ENCODE measurements around the gene BEST4.
"Not testable (repeated sequence)": the region's sequence is repeated elsewhere in the genome, so short reads cannot be mapped to it uniquely, and the experiment has no call there.

BEST4 gene

GRCh38 chr1:44743211-44743610, 44.8 kb downstream of the BEST4 start:
- H3K27me3 ChIP-seq (ENCODE audit: insufficient read depth, poor library complexity, severe bottlenecking) = no peaks in the 10 kb centered on the region
- TF ChIP-seq SPI1 (IDR thresholded peaks at IDR 0.05; ENCODE audit: borderline replicate concordance, low read depth) (no peak), GABPA (IDR thresholded peaks at IDR 0.05; ENCODE audit: low read depth) (no peak), CTCF (IDR thresholded peaks at IDR 0.05; ENCODE audit: insufficient read depth, low read length) (no peak), REST (IDR thresholded peaks at IDR 0.05; ENCODE audit: insufficient replicate concordance, low read depth) (no peak), POLR2AphosphoS5 (IDR thresholded peaks at IDR 0.05; ENCODE audit: low read depth) (no peak)
- H3K27ac ChIP-seq (replicated peaks) = no peak overlapping the region
- DNase-seq (ENCODE audit: low read depth in 1 of 2, low spot score in 1 of 2) = no peak
- H3K4me3 ChIP-seq (replicated peaks; ENCODE audit: insufficient read depth, low read length) = no peak overlapping the region

- no peak for DNase-seq (ENCODE audit: low read depth in 1 of 2, low spot score in 1 of 2)
- Histone ChIP-seq H3K27ac (replicated peaks) (peak overlapping the region; percentile 77), H3K4me3 (replicated peaks; ENCODE audit: insufficient read depth, low read length) (peak overlapping the region; percentile 70), H3K27me3 (ENCODE audit: insufficient read depth, poor library complexity, severe bottlenecking) (no peaks in the 10 kb centered on the region)
- TF ChIP-seq REST (IDR thresholded peaks at IDR 0.05; ENCODE audit: insufficient replicate concordance, low read depth) (no peak), GABPA (IDR thresholded peaks at IDR 0.05; ENCODE audit: low read depth) (no peak), POLR2AphosphoS5 (IDR thresholded peaks at IDR 0.05; ENCODE audit: low read depth) (no peak), SPI1 (IDR thresholded peaks at IDR 0.05; ENCODE audit: borderline replicate concordance, low read depth) (no peak; the same call in 1 of the 2 replicates), CTCF (IDR thresholded peaks at IDR 0.05; ENCODE audit: insufficient read depth, low read length) (no peak)
Observed at GRCh38 chr1:44740179-44740617, 47.8 kb downstream of the BEST4 start.

GRCh38 chr1:44739307-44740178, 48.4 kb downstream of the BEST4 start, which contains the start of gene KIF2C:
Gene KIF2C (plus strand): TSS chr1:44739837. CDS start chr1:44739933, 96 bp downstream.
- DNase-seq (ENCODE audit: low read depth in 1 of 2, low spot score in 1 of 2) = peak; percentile 95 to 98
- H3K27ac ChIP-seq (replicated peaks) = peak within 1 kb of the TSS; percentile 77
- TF ChIP-seq REST (IDR thresholded peaks at IDR 0.05; ENCODE audit: insufficient replicate concordance, low read depth) (no peak), POLR2AphosphoS5 (IDR thresholded peaks at IDR 0.05; ENCODE audit: low read depth) (peak; percentile 92)
- no peaks in the 10 kb centered on the region for H3K27me3 ChIP-seq (ENCODE audit: insufficient read depth, poor library complexity, severe bottlenecking)
- H3K4me3 ChIP-seq (replicated peaks; ENCODE audit: insufficient read depth, low read length) = peak within 1 kb of the TSS; percentile 70

- Histone ChIP-seq H3K27ac (replicated peaks) (peak overlapping the region; percentile 77), H3K4me3 (replicated peaks; ENCODE audit: insufficient read depth, low read length) (peak overlapping the region; percentile 70)
- DNase-seq (ENCODE audit: low read depth in 1 of 2, low spot score in 1 of 2); H3K27me3 ChIP-seq (ENCODE audit: insufficient read depth, poor library complexity, severe bottlenecking): not testable (repeated sequence)
Observed at GRCh38 chr1:44738953-44739306, 49.0 kb downstream of the BEST4 start.

Data from HL-60 (cell line).